ENCODE measurements around the gene RPS28.
"Not testable (repeated sequence)": the region's sequence is repeated elsewhere in the genome, so short reads cannot be mapped to it uniquely, and the experiment has no call there.

- not testable (repeated sequence) for TF ChIP-seq POLR2A (IDR thresholded peaks at IDR 0.05; ENCODE audit: low read length); GATA1 (IDR thresholded peaks at IDR 0.05; ENCODE audit: low read depth, low read length)
Observed at GRCh38 chr19:8352845-8353244, 31.5 kb downstream of the RPS28 start.

All from erythroblast (primary cell).